ENCODE measurements around the gene FDPS.
"Not testable (repeated sequence)": the region's sequence is repeated elsewhere in the genome, so short reads cannot be mapped to it uniquely, and the experiment has no call there.

Gene FDPS

DNA sequence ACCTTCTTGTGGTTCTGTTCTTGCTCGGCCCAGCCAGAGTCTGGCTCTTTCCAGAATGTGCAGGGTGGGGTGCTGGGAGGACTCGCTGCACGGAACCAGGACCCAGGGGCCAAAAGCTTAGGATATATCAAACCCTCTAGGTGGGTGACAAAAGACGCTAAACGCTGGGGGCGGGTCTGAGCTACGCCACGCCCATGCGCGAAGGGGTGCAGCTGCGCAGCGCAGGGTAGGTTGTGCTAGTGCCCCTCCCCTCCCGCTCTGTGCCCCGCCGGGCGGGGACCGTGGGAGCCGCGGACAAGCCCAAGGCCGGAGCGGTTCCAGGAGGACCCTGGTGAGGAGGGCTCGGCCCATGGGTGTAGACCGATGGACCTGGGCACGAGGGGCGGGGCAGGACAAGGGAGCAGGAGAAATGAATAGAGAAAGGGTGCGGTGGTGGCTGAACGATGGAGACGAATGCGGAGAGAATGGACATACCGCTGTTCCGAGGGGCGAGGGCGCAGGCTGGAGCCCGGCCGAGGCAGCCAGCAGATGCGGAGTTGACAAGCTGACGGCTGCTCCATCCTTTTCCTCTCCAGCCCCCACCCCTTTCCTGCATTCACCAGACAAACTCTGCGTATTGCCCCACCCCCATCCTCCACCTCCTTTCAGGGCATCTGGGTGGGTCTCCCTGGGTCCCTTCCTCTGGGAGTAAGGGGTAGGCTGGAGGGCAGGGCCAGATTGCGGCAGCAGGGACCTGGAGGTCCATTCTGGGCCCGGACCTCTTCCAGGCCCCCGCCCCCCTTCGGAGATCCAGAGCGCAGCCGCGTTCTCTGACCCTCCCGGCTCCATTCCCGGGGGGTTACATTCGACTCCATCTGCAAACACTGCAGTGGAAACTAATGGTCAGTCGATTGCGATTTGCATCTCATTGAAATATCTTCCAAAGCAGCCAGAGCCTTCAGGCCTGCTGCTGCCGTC is 12.3 kb downstream of the FDPS start, which contains the start of gene RUSC1:
Gene RUSC1, plus strand, starts transcription at position 234 of the 957 bp plus-strand sequence. CDS start 880 bp downstream, outside the sequence.
- DNase-seq, result no peak

DNA sequence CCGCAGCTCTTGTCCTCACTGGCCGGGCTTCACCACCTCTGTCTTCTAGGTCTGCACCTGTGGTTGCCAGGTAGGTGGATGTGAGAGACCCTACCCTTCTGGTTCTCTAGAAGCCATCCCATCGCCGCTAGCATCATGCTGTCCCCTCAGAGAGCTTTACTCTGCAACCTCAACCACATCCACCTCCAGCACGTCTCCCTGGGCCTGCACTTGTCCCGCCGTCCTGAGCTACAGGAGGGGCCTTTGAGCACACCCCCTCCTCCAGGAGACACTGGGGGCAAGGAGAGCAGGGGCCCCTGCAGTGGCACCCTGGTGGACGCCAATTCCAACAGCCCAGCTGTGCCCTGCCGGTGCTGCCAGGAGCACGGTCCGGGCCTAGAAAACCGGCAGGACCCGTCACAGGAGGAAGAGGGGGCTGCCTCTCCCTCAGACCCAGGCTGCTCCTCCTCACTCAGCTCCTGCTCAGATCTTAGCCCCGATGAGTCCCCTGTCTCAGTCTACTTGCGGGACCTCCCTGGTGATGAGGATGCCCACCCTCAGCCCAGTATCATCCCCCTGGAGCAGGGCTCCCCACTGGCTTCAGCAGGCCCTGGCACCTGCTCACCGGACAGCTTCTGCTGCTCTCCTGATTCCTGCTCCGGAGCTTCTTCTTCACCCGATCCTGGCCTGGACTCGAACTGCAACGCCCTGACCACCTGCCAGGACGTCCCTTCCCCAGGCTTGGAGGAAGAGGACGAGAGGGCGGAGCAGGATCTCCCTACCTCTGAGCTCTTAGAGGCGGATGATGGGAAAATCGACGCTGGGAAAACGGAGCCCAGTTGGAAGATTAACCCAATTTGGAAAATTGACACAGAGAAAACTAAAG is 13.2 kb downstream of the FDPS start:
- DNase-seq, result no peak

DNA sequence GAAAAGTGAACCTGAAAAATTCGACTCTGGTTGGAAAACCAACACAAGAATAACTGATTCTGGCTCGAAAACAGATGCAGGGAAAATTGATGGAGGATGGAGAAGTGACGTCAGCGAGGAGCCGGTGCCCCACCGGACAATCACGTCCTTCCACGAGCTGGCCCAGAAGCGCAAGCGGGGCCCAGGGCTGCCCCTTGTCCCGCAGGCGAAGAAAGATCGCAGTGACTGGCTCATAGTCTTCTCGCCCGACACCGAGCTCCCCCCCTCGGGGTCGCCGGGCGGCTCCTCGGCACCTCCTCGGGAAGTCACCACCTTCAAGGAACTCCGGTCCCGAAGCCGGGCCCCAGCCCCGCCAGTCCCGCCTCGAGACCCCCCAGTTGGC is 13.9 kb downstream of the FDPS start:
- DNase-seq, result peak; percentile 13

DNA sequence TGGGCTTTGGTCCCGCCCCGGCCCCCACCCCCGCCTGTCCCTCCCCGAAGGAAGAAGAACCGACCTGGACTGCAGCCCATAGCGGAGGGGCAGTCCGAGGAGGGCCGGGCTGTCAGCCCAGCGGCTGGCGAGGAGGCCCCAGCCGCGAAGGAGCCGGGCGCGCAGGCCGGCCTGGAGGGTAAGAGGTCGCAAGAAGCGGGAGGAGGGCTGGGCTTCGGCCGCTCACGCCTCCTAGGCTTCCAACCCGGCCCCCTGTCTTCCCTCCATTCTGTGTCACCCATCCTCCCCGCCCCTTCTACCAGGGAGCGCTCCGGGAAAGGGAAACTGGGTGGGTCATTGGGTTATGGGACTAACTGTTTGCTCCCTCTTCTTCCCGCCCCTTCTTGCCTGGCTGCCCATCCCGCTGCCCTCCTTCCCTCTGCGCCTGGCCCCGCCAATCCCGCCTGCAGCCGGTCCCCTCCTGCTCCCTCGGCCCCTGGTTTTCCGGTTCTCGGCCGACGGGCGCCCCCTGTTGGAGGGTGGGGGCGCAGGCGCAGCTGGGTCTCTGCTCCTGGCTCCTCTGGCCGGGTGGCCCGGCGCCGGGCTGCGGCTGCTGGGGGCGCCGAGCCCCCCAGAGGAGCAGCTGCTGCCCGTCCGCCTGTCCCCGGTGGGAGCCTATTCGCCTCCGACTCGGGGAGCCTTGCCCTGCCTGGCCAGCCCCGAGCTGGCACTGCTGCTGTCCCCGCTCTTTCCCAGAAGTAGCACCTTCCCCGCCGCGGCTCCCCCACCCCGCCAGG is 14.5 kb downstream of the FDPS start:
- DNase-seq, result peak; percentile 84

DNA sequence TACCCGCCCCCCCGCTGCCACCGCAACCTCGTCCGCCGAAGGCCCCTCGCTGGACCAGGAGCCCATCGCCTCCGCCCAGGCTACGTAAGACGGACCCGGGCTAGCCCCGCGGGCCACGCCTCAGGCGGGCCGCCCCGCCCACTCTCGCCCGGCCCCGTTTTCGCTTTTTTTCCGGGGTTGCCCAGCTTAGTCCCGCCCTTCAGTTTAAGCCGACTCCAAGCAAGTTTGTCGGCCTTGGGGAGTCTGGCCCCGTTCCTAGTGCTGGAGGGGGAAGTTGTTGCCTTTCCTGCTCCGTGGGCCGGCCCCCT is 15.0 kb downstream of the FDPS start:
- DNase-seq, result peak; percentile 54

DNA sequence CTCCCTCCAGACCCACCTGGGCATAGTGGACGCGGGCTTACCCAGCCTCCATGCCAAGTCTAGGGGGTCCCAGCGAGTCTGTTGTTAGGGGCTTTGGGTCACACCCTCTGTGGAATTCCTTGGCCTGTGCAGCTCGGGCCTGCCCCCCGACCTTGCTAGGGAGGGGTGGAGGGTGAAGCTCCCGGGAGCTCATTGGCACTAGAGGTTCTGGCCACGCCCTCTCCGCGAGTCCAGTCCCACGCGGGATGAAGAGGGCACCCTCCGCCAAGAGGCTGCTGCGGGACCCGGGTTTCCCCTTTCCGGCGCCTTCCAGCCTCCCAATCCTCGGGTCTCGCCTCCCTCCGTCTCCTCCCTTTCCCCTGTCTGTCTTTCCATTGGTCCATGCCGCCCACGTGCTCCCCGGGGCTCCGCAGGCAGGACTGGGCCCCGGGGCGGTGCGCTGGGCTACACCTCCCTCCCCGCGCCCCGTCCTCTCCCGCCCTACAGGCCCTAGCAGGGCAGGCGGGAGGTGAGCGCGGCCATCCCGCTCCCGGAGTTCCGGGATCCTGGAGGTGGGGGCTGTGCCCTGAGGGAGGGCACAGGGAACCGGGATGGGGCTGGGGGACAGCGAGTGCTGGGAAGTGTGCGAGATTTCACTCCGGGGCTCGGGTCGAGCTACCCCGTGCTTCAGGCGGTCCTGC is 15.5 kb downstream of the FDPS start:
- DNase-seq, result peak; percentile 91

DNA sequence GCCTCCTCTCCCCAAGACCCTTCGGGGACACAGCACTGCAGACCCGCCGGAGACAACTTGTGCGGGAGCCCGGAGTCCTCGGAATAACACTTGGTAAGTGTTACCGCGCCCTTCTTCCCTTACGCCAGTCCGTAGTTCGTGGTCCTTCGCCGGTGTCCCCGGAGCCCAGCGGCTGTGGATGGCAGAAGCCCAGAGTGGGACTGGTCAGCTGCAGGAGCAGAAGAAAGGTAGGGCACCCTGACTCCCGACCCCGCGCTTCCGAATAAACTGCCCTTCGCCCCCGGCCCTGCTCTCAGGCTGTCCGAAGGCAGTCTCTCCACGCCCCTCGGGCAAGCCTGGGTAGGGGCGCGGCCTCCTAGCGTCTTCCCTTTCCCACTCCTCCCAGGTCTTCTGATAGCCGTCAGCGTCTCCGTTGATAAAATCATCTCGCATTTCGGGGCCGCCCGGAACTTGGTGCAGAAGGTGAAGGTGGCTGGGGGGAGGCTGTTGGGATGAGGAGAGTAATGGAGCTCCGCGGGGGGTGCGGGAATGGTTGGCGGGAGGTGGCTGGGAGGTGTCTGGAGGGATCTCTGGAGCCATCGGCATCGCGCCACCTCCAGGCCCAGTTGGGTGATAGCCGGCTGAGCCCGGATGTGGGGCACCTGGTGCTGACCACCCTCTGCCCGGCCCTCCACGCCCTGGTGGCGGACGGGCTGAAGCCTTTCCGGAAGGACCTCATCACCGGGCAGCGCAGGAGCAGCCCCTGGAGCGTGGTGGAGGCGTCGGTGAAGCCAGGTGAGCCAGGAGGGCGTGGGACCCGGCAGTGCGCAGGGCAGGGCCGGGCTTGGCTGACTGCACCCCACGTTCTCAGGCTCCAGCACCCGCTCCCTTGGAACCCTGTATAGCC is 16.3 kb downstream of the FDPS start:
- peak; percentile 64 for DNase-seq

DNA sequence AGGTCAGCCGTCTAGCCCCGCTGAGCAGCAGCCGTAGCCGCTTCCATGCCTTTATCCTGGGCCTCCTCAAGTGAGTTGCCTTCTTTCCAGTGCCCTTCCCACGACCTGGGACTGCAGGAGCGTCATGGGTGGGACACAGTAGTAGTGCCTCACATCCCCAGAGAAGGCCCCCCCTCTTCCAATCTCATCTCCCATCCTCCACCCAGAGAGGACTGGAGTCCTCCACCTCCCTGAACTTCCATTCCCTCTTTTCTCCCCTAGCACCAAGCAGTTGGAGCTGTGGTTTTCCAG is 16.9 kb downstream of the FDPS start:
- DNase-seq, result no peak

DNA sequence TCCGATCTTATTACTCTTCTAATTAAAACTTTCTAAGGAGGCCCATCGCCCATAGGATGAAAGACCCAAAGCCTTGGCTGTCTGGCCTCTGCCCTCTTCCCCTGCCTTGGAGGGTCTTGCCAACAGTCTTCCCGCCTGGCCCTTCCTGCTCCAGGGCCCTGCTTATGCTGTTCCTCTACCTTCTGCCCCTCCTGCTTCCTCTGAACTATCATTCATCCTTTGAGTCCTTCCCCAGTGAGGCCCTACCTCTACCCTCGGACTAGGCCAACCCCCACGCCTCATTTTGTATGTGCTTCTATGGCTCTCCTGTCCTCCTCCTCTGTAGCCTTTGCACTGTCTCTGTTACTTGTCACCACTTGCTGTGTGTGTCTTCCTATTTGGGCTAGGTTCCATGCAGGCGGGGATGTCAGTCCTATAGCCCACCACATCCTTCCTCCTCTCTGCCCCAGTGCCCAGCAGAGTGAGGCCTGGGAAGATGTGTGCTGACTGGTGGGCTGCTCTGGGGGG is 17.4 kb downstream of the FDPS start:
- DNase-seq, result no peak

DNA sequence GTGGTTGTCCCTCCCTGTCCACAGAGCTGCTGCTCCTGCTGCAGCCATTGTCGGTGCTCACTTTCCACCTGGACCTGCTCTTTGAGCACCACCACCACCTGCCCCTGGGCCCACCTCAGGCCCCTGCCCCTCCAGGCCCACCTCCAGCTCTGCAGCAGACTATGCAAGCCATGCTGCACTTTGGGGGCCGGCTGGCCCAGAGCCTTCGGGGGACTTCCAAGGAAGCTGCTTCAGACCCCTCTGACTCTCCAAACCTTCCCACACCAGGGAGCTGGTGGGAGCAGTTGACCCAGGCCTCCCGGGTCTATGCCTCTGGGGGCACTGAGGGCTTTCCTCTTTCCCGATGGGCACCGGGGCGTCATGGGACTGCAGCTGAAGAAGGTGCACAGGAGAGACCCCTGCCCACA is 18.0 kb downstream of the FDPS start:
- DNase-seq, result no peak

DNA sequence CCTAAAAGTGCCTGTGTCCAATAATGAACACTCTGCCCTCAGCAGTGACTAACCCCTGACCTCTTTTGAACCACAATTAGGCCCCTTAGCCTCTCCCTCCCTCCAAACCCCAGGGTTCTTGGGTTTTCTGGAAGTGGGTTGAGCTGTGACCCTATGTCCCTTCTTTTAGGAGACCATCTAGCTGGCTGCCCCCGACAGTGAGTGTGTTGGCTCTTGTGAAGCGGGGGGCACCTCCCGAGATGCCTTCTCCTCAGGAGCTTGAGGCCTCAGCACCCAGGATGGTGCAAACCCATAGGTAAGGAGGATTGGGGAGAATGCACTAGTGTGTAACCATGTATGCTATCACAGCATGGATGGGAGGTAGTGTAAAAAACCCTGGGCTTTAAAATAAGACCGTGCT is 19.3 kb downstream of the FDPS start:
- no peak for DNase-seq

DNA sequence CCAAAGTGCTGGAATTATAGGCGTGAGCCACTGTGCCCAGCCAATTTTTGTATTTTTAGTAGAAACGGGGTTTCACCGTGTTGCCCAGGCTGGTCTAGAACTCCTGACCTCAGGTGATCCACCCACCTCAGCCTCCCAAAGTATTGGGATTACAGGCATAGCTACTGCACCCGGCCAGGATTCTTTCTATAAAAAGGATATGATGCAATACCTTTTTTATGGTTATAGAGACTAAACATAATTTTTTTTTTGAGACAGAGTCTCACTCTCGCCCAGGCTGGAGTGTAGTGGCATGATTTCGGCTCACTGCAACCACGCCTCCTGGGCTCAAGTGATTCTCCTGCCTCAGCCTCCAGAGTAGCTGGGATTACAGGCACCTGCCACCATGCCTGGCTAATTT is 20.2 kb downstream of the FDPS start:
- not testable (repeated sequence) for DNase-seq

DNA sequence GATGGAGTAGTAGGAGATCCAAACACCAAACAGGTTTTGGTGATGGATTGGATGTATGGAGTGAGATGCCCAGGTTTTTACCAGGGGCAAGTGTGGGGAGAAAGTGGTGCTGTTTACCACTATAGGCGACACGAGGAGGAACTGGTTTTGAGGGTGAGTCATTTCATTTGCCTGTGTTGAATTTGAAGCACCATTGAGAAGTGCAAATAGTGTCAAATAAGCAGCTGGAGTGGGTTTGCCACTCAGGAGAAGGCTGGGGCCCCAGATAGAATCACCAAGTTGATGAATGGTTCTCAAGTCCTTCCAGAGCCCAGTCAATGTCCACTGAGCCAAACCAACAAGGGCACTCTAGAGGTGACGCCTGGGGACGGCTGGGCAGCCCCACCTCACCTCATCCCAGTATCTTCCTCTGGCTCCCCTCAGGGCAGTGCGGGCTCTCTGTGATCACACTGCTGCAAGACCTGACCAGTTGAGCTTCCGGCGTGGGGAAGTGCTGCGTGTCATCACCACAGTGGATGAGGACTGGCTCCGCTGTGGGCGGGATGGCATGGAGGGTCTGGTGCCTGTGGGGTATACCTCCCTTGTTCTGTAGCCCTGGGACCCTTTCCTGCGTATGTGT is 21.4 kb downstream of the FDPS start:
- no peak for DNase-seq

DNA sequence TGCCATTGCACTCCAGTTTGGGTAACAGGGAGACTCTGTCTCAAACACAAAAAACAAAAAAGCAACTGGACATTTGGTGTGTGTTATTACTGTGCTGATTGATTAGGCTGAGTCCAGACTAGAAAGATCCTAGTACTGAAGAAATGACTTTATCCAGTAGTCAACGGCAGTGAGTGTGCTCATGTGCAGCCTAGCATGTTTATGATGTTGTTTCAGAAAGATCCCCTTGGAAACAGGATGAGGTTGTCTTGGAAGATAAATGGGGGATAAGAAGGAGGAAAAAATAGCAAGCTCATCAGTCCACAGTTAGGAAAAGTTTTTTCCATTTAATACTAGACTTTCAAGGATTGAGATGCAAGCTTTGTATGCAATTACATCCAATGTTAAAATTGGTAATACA is 26.3 kb downstream of the FDPS start:
- no peak for DNase-seq

DNA sequence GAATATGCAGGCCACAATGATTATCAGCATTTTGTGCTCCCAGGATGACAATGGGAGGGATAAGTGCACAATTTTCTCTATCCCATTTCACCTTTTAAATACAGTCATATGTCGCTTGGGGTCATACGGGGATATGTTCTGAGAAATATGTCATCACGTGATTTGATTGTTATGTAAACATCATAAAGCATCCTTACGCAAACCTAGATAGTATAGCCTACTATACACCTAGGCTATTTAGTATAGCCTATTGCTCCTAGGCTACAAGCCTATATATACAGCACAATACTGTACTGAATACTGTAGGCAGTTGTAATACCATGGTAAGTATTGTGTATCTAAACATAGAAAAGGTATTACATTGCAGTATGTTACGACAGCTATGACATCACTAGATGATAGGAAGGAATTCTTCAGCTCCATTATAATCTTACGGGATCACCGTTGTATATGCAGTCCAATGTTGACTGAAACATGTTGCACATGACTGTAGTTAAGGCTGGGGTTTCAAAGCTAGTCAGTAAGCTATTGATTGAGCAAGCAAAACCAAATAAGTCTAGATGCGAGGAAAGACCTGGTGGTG is 30.9 kb downstream of the FDPS start:
- DNase-seq, result no peak

DNA sequence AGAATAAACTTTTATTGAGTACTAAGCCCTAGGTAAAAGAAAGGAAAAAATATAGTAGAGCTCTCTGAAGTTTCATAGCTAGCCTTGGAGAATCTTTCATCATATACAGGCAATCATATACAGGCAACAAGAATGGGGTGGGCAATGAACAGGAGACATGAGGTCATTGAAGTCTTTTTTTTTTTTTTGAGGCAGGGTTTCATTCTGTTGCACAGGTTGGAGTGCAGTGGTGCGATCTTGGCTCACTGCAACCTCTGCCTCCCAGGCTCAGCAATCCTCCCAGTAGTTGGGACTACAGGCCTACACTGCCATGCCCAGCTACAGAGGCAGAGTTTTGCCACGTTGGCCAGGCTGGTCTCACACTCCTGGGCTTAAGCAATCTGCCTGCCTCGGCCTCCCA is 34.2 kb downstream of the FDPS start:
- DNase-seq, result no peak

DNA sequence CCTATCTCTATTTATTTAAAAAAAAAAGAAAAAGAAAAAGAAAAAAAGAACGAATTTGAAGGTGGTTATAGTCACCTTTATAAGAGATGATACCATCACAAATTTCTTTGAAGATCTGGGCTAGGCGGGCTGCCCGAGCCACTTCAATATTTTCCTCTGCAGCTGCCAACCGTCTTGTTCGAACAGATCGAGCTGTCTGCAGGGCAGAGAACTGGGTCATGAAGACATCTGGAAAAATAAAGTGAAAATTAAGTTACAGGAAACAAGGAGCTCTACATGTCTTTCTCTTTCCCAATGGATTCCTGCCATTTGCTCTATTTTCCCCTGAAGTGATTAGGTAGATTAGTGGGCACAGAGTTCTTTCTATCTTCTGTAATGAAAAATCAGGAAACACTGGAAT is 44.0 kb downstream of the FDPS start:
- DNase-seq, result no peak

DNA sequence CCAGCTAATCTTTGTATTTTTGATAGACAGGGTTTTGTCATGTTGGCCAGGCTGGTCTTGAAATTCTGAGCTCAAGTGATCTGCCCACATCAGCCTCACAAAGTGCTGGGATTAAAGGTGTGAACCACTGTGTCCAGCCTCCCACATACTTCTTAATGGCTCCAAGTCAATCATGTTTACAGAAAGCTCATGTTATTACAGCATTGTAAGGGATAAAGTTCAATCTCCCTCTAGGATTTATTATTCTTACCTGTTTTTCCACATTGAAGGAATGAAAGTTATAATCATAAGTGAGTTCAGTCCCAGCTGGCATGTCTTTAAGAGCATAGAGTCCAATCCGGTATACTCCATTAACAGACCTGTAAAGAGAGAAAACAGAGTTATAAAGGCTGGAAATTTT is 51.4 kb downstream of the FDPS start:
- no peak for DNase-seq
